ENCODE measurements around the gene ACBD7. TPM values are rescaled to one million over a fixed set of nuclear protein-coding genes. Genes with fewer than 3 reads are reported as not detected.

ACBD7 gene
- 1.8 TPM for total RNA-seq (2021; ENCODE audit: unreplicated experiment)
- 0.56 TPM for polyA plus RNA-seq (2012; ENCODE audit: insufficient read length)
- Bru-seq, nascent RNA: percentile 31 among the genes with signal in this experiment
- BruChase-seq, experiment 1, labeled RNA remaining after a 2-hour chase: percentile 35 among the genes with signal in this experiment
- percentile 41 among the genes with signal in this experiment for BruChase-seq, experiment 2, labeled RNA remaining after a 6-hour chase
- long read RNA-seq, partial matches to known transcripts: 0 of 1 reads
- long read RNA-seq, other reads (novel, unspliced or antisense): 0 of 1 reads

DNA sequence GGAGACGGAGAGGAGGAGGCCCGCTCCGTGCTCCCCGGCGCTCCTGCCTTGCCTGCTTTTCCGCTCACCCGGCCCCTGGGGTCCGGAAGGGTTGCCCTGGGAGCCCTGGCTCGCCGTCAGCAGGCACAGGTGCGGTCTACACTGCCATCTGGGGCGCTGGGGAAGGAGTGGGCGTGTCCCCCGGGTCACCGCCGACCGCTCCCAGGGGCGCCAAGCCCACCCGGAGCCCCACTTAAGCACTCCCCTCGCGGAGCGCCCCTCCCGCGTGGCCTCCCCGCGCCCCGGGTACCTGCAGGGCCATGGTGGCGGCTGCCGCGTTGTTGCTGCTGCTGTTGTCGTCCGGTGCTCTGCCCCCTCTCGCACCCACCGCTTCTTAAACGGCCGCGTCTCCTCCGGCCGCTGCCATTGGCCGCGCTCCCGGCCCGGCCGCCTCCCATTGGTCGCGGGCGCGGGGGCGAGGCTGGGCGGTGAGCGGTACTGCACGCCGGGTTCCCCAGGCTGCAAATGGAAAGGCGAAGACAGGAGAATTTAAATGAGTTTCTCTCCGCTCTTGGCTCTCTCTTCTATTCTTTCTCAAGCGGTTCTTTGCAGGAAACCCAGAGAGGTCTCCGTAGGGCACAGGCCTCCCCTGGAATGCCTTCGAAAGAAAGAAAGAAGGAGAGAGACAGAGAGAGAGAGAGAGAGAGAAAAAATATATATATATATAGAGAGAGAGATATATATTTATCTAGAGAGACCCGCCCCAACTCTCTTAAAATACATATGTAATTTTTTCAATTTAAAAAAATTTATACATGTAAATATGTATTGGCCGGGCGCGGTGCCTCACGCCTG, at the start of gene ACBD7:
Gene ACBD7 (minus strand): TSS at position 349 of the 834 bp plus-strand sequence. CDS start 48 bp downstream, at position 301.
- no TSS peak for BruUV-seq (replicated peaks)
- intact Hi-C loops (cut with micrococcal nuclease; ENCODE audit: unreplicated experiment) (no loop called here), in situ Hi-C loops (cut with HindIII; ENCODE audit: low pct_unique_long_range_greater_than_20kb, low sequenced_read_pairs) (no loop called here)
- peak within 1 kb of the TSS; percentile 55 to 59 for H3K4me3 ChIP-seq (ENCODE audit: low read depth in 2 of 2, low read length in 2 of 2)
- ChIA-PET POLR2A (no interaction called here), CTCF (no interaction called here)
- DNase-seq (ENCODE audit: low read depth, low spot score) (no peak), ATAC-seq (peak; percentile 99)
- H3K36me3 ChIP-seq (ENCODE audit: control insufficient read depth, insufficient read depth, low read length): no peaks in the 10 kb centered on the region
- peaks cover 4% of the 10 kb centered on the region; the same call in 1 of the 2 replicates for H3K4me1 ChIP-seq (ENCODE audit: control insufficient read depth, insufficient read depth, low read length)
- TF ChIP-seq, protein P1, sequence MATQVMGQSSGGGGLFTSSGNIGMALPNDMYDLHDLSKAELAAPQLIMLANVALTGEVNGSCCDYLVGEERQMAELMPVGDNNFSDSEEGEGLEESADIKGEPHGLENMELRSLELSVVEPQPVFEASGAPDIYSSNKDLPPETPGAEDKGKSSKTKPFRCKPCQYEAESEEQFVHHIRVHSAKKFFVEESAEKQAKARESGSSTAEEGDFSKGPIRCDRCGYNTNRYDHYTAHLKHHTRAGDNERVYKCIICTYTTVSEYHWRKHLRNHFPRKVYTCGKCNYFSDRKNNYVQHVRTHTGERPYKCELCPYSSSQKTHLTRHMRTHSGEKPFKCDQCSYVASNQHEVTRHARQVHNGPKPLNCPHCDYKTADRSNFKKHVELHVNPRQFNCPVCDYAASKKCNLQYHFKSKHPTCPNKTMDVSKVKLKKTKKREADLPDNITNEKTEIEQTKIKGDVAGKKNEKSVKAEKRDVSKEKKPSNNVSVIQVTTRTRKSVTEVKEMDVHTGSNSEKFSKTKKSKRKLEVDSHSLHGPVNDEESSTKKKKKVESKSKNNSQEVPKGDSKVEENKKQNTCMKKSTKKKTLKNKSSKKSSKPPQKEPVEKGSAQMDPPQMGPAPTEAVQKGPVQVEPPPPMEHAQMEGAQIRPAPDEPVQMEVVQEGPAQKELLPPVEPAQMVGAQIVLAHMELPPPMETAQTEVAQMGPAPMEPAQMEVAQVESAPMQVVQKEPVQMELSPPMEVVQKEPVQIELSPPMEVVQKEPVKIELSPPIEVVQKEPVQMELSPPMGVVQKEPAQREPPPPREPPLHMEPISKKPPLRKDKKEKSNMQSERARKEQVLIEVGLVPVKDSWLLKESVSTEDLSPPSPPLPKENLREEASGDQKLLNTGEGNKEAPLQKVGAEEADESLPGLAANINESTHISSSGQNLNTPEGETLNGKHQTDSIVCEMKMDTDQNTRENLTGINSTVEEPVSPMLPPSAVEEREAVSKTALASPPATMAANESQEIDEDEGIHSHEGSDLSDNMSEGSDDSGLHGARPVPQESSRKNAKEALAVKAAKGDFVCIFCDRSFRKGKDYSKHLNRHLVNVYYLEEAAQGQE (IDR thresholded peaks at IDR 0.05; ENCODE audit: insufficient read depth in 1 of 2, low read depth in 2 of 2, low read length in 1 of 2): no peak
- TF ChIP-seq SIN3A (IDR thresholded peaks at IDR 0.05; ENCODE audit: borderline replicate concordance, insufficient read depth, low read depth, low read length): peak; percentile 86; the same call in 1 of the 2 replicates
- no peak within 1 kb of the TSS for H3K27ac ChIP-seq (ENCODE audit: low read length)
- no peaks in the 10 kb centered on the region for H3K9me3 ChIP-seq (ENCODE audit: control insufficient read depth, insufficient read depth, low read depth, low read length)
- no peaks in the 10 kb centered on the region for H3K27me3 ChIP-seq (ENCODE audit: control insufficient read depth, insufficient read depth, low read length)

DNA sequence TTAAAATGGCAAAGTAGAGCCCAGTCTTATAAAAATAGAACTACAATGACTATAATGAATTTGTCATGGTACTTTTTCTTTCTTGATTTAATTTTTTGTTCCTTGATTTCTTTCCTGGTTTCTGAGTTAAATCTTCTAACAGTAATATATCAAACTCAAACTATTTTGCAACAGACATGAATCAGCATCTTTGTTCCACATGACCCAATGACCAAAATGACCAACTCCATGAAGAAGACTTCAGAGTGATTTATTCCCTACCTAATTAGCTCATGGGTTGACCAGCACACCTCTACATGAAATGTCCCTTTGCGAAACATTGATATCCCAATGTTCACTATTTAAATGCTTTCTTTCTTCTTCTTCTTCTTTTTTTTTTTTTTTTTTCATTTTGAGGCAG, 49.1 kb upstream of the ACBD7 start:
- TF ChIP-seq, protein P1 (IDR thresholded peaks at IDR 0.05; ENCODE audit: insufficient read depth in 1 of 2, low read depth in 2 of 2, low read length in 1 of 2): no peak
- TF ChIP-seq TCF7L2 (IDR thresholded peaks at IDR 0.05; ENCODE audit: low read depth, low read length): no peak
- TF ChIP-seq, protein P2, sequence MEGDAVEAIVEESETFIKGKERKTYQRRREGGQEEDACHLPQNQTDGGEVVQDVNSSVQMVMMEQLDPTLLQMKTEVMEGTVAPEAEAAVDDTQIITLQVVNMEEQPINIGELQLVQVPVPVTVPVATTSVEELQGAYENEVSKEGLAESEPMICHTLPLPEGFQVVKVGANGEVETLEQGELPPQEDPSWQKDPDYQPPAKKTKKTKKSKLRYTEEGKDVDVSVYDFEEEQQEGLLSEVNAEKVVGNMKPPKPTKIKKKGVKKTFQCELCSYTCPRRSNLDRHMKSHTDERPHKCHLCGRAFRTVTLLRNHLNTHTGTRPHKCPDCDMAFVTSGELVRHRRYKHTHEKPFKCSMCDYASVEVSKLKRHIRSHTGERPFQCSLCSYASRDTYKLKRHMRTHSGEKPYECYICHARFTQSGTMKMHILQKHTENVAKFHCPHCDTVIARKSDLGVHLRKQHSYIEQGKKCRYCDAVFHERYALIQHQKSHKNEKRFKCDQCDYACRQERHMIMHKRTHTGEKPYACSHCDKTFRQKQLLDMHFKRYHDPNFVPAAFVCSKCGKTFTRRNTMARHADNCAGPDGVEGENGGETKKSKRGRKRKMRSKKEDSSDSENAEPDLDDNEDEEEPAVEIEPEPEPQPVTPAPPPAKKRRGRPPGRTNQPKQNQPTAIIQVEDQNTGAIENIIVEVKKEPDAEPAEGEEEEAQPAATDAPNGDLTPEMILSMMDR (IDR thresholded peaks at IDR 0.05): no peak
- CTCF ChIA-PET: no interaction called here
- Histone ChIP-seq H3K4me3 (ENCODE audit: low read depth in 2 of 2, low read length in 2 of 2) (no peak overlapping the region), H3K9me3 (ENCODE audit: control insufficient read depth, insufficient read depth, low read depth, low read length) (no peaks in the 10 kb centered on the region), H3K27me3 (ENCODE audit: control insufficient read depth, insufficient read depth, low read length) (no peaks in the 10 kb centered on the region), H3K36me3 (ENCODE audit: control insufficient read depth, insufficient read depth, low read length) (no peaks in the 10 kb centered on the region; the same call in 1 of the 2 replicates), H3K4me1 (ENCODE audit: control insufficient read depth, insufficient read depth, low read length) (no peaks in the 10 kb centered on the region), H3K27ac (ENCODE audit: low read length) (no peak overlapping the region)
- DNase-seq (ENCODE audit: low read depth, low spot score) (no peak), ATAC-seq (no peak)
- in situ Hi-C loops (cut with HindIII; ENCODE audit: low pct_unique_long_range_greater_than_20kb, low sequenced_read_pairs) (no loop called here), intact Hi-C loops (cut with micrococcal nuclease; ENCODE audit: unreplicated experiment) (no loop called here)
- no TSS peak for BruUV-seq (replicated peaks)
- POLR2A ChIA-PET: no interaction called here

All from Panc1 (cell line).